GM21529 (cell line): ENCODE results near the gene CFP.
A peak's percentile ranks its signal among the peaks of the same experiment; 100 is the strongest.
"Not testable (repeated sequence)": the region's sequence is repeated elsewhere in the genome, so short reads cannot be mapped to it uniquely, and the experiment has no call there.

Source experiments
- ATAC-seq: cut with Tn5 transposase; IDR thresholded peaks from one replicate; pipeline ENCODE4 v1.9.1; 2021; ENCODE audit not compliant: unreplicated experiment

CFP gene

DNA sequence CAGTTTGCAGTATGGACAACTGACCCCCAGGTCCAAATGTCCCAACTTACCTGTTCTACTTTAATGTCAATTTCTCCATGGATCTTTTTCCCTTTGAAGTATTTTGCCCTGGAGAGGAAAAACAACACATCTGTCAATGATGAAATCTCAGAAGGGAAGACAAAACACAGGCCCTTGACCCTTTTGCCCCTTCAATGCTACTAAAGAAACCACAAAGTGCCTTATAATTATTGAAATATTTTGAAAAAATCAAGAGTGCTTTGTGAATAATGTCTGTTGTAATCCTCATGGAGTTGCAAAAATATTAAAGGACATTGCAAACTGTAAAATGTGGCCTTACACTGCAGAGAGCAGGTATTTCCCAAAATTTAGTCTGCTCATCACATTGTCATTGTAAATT is 22.6 kb downstream of the CFP start:
- no peak for ATAC-seq

DNA sequence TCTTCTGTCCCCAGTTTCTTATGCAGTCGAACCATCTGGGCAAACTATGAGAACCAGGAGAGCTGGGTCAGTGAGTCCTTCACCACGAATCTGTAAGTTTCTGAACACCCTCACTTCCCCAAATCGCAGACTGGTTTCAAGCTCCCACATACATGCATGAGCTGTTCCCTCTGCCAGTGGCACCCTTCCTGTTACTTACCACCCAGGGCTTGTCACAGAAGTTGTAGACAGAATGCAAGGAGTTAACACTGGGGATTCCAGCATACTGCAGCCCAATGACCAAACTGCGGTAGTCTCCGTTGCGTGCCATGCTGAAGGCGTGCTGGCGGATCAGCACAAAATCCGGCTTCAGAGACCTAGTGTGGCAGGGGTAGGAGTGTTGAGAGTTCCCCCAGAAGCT is 24.7 kb downstream of the CFP start:
- no peak for ATAC-seq

DNA sequence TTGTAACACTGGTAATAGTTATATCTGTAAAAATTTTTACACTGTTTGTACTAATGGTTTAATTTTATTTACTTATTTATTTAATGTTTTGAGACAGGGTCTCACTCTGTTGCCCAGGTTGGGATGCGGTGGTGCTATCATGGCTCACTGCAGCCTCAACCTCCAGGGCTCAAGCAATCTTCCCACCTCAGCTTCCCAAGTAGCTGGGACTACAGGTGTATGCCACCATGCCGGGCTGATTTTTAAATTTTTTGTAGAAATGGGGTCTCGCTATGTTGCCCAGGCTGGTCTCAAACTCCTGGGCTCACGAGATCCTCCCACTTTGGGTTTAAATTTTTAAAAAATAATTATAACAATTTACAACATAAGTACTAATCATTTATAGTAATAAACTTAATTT is 26.6 kb downstream of the CFP start:
- ATAC-seq: not testable (repeated sequence)

GRCh38 chrX:47597222-47597621 is 32.5 kb downstream of the CFP start:
- ATAC-seq: no peak

- no peak for ATAC-seq
Observed at GRCh38 chrX:47596256-47596655, 33.5 kb downstream of the CFP start.

DNA sequence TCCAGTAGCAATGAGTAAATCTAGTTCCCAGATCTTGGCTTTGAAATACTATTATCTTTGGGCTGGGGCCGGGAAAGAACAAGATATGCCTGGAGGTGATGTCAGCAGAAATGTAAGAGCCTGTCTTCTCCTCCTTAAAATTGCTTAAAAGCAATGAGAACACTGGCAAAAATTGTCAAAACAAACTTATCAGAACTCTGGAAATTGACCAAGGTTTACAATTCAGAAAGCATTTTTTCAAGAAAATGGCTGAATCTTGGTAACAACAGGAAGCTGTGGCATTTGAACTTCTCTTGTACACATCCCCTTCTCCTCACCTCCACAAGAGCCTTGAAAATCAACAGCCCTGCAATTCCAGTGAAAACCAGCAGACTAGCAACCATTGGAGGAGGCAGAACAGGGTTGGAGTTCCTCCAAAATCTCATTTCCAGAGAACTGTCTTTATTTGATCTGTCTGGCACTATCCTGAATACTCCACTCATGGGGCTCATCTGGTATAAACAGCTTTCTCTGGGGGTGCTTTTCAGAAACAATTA is 33.9 kb downstream of the CFP start:
- no peak for ATAC-seq

DNA sequence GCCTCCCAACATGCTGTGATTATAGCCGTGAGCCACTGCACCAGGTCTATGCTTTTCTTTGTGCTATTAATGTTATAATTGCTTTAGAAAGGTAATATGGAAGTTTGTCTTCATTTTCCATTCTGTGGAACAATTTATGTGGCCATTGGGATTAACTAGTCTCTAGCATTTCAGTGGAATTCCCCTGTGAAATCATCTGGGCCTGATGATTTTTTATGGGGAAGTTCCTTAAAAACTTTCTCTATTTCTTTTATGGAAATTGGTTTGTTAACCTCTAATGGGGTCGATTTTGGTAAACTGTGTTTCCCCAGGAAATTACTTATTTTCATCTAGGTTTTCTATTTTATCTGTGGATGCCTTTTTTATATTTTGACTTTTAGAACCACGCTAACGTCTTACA is 36.2 kb downstream of the CFP start:
- ATAC-seq: no peak

DNA sequence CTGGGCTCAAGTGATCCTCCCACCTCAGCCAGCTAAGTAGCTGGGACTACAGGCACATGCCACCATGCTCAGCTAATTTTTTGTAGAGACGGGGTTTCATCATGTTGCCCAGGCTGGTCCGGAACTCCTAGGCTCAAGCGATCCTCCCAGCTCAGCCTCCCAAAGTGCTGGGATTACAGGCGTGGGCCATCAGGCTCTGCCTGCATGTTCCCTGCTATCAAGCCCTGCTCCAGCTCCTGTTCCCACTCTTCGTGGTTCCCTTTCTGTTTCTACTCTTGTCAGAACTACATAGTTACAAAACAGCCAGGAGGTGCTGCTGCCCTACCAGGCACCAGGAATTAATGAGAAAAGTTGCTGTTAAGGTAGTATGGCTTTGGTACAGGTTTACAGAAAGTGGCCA is 38.7 kb downstream of the CFP start:
- no peak for ATAC-seq

GRCh38 chrX:47587906-47588735 is 41.6 kb downstream of the CFP start:
- ATAC-seq: no peak

DNA sequence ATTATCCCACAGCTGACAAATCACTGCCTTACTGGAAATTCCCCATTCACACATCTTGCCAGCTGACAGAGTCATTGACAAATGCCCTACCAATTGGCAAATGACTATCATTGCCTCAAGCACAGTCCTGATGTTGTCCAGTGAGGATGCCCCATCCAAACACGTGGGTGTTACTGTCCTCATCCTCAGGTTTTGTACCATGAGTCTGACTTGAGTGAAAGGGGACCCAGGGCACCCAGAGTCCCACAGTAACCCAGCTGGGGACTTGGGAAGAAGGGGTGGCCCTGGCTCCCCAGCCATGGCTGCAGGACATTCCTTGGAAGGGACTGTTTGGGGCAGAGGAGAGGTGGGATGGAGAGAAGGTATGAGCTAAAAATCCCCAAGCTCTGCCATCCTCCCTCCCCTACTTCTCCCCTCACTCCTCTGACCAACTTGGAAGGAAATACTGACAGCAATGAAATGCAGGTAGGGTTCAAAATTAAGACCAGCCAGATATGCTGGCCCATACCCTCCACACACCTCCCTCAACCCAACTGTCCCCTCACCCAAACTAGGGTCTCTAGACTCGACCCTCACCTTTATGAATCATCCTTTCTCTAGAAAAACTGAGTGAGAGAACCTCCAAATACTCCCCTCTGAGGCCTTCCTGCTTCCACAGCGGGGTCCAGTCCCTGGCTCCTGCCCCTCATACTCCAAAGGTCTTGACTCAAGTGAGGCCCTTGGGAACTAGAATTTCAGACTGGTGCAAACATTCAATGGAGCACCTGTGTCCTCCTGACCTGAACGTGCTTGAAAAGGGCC is 42.4 kb downstream of the CFP start:
- ATAC-seq: no peak

DNA sequence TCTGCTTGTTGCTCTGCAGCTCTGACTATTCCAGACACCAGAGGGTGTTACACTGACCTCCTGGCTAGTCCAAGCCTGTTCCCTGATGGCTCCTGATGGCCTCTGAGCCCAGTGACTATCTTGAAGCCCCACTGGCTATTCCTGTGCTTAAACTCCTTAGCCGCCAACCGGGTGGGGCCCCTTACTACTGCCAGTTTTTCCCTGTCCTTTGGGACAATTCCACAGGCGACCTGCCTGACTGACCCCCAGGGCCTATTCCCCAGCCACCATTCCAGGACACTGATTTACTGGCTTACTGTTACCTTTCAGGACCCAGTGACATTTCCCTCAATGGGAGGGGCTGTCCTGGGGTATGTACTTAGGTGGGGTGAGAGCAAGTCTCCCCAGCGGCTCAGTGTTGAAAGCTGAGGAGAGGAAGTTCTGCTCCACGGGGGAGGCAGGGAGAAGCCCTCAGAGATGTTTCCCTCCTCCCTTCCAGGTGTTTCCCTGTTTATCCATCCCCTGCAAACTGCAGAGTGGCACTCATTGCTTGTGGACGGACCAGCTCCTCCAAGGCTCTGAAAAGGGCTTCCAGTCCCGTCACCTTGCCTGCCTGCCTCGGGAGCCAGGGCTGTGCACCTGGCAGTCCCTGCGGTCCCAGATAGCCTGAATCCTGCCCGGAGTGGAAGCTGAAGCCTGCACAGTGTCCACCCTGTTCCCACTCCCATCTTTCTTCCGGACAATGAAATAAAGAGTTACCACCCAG is 43.5 kb downstream of the CFP start:
- ATAC-seq: no peak

DNA sequence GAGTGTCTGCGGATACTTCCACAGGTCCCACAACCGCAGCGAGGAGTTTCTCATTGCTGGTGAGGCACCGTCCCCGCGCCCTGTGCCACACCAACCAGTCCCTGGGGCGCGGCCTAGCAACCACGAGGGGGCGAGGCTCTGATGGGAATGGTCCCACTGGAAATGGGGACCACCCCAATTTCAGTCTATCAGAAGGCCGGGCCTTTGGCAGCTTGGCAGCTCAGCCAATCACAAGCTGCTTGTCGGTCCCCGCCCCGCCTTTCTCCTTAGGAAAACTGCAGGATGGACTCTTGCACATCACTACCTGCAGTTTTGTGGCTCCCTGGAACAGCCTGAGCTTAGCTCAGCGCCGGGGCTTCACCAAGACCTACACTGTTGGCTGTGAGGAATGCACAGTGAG is 44.5 kb downstream of the CFP start:
- no peak for ATAC-seq

- ATAC-seq: no peak
Observed at GRCh38 chrX:47584714-47585113, 45.0 kb downstream of the CFP start.

- no peak for ATAC-seq
Observed at GRCh38 chrX:47583240-47583861, 46.4 kb downstream of the CFP start.

DNA sequence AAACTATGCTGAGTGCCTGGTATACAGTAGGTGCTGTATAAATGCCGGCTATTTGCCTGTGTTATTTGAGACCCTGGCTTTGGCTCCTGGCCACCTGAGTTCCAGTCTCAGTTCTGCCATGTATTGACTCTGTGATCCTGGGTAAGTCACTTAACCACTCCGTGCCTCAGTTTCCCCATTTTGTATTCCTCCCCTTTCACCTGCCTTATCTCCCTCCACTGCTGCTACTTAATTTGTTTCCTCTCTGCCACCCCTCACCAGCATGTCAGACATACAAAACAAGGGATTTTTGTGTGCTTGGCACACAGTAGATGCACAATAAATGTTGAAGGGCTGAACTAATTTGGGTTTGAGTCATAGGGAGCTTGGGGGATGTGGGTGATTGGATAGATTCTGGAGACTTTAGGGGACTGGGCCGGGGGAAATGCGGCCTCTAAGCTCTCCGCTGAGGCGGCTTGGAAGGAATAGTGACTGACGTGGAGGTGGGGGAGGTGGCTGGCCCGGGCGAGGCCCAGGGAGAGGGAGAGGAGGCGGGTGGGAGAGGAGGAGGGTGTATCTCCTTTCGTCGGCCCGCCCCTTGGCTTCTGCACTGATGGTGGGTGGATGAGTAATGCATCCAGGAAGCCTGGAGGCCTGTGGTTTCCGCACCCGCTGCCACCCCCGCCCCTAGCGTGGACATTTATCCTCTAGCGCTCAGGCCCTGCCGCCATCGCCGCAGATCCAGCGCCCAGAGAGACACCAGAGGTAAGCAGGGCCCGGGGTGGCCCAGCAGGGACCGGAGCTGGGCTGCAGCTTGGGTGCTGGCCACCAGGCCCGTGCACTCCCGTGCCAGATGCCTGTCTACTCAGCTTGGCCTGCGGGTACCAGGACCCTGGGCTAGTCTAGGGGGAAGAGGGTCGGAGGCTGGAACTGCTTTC is 47.7 kb downstream of the CFP start, which contains the start of gene TIMP1:
Gene TIMP1, plus strand, starts transcription at position 706 of the 917 bp plus-strand sequence. CDS start 980 bp downstream, outside the sequence.
- ATAC-seq: peak; percentile 91

- ATAC-seq: no peak
Observed at GRCh38 chrX:47579537-47579936, 50.2 kb downstream of the CFP start.

- ATAC-seq: no peak
Observed at GRCh38 chrX:47578692-47579091, 51.0 kb downstream of the CFP start.

DNA sequence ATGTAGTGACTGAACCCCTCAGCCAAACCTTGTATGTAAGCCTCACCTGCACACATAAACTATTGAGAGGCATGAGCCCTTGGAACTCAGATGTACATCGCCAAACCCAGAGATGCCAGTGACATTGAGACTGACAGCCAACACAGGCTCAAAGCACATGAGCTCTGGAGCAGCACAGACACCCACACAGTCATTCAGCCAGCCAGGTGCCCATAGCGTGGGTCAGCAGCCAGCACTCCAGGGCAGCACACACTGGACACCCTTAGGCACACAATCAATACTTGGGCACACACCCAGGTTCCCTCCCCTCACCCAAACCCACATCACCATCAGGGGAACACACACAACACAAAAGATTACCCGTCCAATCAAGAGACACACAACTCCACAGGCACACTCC is 51.8 kb downstream of the CFP start:
- ATAC-seq: no peak

GRCh38 chrX:47577424-47577823 is 52.3 kb downstream of the CFP start:
- ATAC-seq: no peak
